ENCODE data around the gene FBXL7.

DNA sequence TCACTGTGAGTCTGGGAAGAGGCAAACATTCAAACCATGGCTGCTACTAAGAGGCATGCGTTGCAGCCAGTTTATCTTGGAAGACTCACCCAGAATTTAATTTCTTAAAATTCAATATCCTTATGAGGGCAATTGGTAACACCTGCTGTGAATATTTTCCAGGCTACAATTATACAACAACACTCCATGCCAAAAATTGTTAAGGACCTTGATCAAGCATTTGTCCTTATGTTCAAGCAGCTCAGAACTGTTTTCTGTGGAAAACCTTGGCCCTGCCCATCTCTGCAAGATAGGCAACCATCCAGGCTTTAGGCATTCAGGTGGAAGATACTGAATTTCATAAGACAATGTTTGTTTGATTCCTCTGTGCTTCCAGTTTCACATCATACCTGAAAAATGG is 327.8 kb downstream of the FBXL7 start:
- TF ChIP-seq POLR2A (IDR thresholded peaks at IDR 0.05): no peak
- TF ChIP-seq, protein P1, sequence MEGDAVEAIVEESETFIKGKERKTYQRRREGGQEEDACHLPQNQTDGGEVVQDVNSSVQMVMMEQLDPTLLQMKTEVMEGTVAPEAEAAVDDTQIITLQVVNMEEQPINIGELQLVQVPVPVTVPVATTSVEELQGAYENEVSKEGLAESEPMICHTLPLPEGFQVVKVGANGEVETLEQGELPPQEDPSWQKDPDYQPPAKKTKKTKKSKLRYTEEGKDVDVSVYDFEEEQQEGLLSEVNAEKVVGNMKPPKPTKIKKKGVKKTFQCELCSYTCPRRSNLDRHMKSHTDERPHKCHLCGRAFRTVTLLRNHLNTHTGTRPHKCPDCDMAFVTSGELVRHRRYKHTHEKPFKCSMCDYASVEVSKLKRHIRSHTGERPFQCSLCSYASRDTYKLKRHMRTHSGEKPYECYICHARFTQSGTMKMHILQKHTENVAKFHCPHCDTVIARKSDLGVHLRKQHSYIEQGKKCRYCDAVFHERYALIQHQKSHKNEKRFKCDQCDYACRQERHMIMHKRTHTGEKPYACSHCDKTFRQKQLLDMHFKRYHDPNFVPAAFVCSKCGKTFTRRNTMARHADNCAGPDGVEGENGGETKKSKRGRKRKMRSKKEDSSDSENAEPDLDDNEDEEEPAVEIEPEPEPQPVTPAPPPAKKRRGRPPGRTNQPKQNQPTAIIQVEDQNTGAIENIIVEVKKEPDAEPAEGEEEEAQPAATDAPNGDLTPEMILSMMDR (IDR thresholded peaks at IDR 0.05): no peak
